VCaP (cell line): ENCODE results near the gene UBXN11.

Experiments used
- H3K27ac ChIP-seq: fragments of 450-650 bp; 2 replicates; pipeline ENCODE4 v1.5.1; 2017
- TF ChIP-seq, protein P1 (sequence below): fragments of 450-650 bp; conservative IDR thresholded peaks from 2 replicates; pipeline ENCODE4 v1.5.1; 2017; ENCODE audit warnings: mild to moderate bottlenecking, moderate library complexity

Gene UBXN11

GRCh38 chr1:26281091-26281958 lies 25.1 kb downstream of the UBXN11 start:
- TF ChIP-seq, protein P1, sequence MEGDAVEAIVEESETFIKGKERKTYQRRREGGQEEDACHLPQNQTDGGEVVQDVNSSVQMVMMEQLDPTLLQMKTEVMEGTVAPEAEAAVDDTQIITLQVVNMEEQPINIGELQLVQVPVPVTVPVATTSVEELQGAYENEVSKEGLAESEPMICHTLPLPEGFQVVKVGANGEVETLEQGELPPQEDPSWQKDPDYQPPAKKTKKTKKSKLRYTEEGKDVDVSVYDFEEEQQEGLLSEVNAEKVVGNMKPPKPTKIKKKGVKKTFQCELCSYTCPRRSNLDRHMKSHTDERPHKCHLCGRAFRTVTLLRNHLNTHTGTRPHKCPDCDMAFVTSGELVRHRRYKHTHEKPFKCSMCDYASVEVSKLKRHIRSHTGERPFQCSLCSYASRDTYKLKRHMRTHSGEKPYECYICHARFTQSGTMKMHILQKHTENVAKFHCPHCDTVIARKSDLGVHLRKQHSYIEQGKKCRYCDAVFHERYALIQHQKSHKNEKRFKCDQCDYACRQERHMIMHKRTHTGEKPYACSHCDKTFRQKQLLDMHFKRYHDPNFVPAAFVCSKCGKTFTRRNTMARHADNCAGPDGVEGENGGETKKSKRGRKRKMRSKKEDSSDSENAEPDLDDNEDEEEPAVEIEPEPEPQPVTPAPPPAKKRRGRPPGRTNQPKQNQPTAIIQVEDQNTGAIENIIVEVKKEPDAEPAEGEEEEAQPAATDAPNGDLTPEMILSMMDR: no peak
- H3K27ac ChIP-seq: no peak overlapping the region

GRCh38 chr1:26280333-26281042 lies 25.9 kb downstream of the UBXN11 start:
- peak overlapping the region; percentile 77 for H3K27ac ChIP-seq
- TF ChIP-seq, protein P1: no peak

GRCh38 chr1:26279456-26280332 lies 26.7 kb downstream of the UBXN11 start, which contains the start of gene SH3BGRL3:
SH3BGRL3 (plus strand) TSS chr1:26280086; CDS start chr1:26280156, 70 bp downstream.
- TF ChIP-seq, protein P1: peak; percentile 74

DNA sequence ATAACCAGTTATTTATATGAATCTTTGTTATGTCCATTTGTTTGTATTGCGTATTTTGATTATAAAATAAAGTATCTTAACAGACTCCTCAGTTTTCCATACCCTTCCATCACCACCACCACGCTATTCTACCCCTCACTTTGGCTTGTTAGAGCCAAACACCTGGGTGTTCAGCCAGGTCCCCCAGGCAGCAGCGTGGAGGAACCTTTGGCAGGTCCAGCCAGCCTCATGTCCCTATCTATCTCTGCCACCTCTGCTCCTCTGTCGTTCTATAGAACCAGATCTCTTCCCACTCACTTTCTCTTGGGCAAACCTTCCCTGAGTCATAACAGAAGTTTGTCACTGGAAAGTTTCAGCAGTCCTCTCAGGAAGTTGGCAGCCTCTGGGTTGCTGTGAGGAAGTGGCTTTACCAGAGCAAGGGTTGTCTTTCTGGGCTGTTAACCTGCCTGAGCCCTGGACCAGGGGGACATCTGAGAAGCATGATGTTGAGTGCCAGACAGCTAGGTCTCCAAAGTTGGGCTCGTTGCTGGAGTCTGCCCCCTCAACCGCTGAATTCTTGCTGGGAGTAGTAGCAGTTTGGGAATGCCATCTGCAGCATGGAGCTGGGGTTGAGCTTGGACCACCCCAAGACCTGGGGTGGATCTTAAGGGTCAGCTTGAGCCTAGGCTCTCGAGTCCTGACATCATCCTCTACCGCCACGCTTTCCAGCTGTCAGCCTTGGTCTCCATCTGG lies 27.5 kb downstream of the UBXN11 start:
- TF ChIP-seq, protein P1: no peak

More at GRCh38 chr1:26279456-26280332, 26.7 kb downstream of the UBXN11 start, which contains the start of gene SH3BGRL3:
- peak within 1 kb of the TSS; percentile 77 for H3K27ac ChIP-seq

DNA sequence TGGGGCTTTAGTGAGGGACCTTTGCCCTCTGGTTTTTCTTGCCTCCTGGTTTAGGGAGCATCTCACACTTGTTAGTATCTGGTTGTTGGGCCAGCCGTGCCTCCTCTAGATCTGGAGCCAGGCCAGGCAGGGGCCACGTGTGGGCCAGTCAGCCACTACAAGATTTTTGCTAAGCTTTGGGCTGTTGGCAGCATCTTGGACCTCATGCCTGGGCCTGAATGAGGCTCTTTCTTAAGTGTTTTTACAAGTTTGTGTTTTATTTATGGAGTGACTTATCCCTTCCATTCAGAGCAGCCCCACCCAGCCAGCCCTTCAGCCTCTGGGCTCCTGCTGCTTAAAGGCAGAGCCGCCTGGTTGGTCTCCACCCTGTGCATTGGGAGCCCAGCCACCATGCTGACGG lies 28.1 kb downstream of the UBXN11 start:
- peak overlapping the region; percentile 77; the same call in 1 of the 2 replicates for H3K27ac ChIP-seq
- TF ChIP-seq, protein P1: no peak

More for the DNA sequence above, 27.5 kb downstream of the UBXN11 start:
- H3K27ac ChIP-seq: peak overlapping the region; percentile 77

DNA sequence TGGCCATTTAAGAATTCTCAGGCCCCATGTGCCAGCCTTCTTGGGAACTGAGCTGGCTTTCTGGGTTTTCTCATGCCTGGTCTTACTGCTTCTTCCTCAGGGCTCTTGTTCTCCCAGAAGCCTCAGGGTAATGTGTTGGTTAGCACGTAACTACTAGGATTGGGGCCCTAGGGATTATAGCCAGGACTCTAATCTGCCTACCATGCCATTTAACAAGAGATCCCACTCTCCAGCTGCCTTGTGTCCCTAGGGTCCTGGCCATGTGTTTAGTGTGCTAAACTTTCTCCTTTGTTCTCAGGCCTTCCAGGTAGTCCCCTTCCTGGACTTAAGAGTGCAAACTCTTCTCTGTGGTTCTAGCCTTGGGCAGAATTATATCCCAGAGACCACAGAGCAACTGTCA lies 28.7 kb downstream of the UBXN11 start:
- peak overlapping the region; percentile 77 for H3K27ac ChIP-seq
- TF ChIP-seq, protein P1: no peak
